Activated naive CD4-positive, alpha-beta T cell (primary cell): ENCODE measurements around the gene NDUFV1.
"Not testable (repeated sequence)": the region's sequence is repeated elsewhere in the genome, so short reads cannot be mapped to it uniquely, and the experiment has no call there.

Experiments used
- DNase-seq, 4 experiments: peaks; one replicate each; lab custom pipeline; 2025; lab: John Stamatoyannopoulos, UW

Gene NDUFV1

DNA sequence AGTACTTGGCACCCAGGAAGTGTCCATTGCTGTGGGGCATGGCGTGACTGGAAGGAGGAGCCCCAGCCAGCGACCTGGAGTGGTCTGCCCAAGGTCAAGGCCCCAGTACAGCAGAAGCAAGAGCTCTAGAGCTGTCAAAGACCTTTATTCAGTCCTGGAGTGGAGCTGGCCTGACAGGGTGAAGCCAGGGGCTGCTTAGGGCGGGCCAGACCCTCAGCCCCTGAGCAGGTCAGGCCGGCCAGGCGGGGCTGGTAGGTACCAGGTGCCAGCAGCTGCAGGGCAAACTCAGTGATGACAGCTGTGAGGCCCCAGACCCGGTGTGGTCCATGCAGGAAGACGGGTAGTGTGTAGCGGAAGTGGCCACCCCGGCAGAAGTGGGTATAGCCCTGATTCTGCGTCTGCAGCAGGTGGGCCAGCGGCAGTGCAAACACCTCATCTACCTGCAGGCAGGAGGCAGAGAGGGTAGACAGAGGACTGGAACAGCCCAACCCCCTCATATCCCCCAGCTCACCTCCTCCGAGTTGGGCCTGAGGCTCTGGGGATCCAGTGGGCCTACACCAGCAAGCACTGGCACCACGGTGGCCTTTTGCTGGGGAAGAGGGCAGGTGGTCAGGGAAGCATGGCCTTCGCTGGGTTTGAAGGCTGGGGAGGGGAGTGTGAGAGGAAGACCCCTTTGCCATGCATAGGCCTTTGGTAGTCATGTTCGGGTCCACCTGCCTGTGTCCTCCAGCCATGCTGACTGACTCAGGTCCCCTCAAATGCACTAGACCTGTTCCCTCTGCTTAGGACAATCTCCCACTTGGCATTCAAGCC, 21.3 kb downstream of the NDUFV1 start:
- DNase-seq = no peak

DNA sequence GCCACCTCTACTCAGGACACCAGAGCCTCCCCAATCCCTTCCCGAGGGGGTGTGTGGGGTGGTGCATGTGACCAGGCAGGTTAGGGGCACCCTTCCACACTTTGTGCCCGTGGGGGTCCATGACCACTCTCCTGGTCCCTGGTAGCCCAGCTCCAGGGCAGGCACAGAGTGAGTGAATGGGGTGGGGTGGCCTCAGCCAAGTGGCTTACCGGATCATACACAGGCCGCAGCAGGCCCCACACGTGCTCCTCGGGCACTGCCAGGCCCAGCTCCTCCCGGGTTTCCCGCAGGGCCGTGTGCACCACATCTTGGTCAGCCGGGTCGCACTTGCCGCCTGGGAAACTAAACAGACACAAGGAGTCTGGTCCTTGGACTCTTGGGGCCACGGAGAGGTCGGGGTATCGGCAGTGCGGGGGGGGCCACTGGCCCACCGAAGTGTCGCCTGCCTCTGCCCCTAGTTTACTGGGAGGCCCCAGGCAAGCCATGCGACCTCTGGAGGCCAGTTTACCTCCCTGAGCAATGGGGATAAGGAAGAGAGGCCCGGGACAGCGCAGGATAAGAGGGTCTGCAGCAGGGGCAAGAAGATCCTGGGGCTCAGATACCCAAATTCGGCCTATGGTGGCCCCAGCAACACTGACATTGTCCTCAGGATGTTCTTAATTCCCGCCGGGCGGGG, 22.1 kb downstream of the NDUFV1 start:
- no peak for DNase-seq

DNA sequence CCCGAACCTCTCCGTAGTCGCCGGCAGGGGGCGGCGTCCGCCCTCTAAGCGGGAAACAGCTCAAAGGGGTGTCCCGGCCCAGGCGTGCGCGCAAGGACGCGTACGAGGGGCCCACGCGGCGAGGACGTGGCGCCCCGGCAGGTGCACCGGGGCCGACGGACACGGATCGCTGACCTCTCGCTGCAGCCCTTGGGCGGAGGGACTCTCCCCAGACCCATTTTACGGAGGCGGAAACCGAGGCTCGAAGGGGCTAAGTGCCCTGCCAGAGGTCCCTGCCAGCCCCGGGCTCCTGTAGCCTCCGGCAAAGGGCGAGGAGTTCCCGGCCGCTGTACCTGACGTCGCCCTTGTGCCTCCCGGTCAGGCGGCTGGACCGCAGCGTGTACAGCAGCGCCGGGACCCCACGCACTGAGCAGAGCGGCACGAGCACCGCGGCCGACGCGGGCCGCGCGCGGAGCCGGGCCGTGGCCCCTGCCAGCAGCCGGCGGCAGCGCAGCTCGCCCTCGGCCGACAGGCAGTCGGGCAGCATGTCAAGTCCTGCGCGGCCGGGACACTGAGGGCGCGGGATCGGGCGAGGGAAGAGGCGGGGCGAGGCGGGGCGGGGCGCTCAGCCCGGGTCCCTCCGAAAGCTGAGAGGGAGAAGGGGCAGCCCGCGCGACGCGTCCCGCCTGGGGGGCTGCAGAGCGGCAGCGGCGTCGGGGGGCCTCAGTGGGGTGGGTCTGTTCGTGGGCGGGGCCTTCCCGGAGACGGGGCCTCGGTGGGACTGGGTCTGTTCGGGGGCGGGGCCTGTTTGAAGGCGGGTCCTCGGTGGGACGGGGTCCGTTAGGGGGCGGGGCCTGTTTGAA, 22.9 kb downstream of the NDUFV1 start, which contains the start of gene NUDT8:
Gene NUDT8 (minus strand): TSS at position 552 of the 842 bp plus-strand sequence. CDS start 26 bp downstream, at position 526.
- peak; percentile 74 to 85 (median 78) for DNase-seq

DNA sequence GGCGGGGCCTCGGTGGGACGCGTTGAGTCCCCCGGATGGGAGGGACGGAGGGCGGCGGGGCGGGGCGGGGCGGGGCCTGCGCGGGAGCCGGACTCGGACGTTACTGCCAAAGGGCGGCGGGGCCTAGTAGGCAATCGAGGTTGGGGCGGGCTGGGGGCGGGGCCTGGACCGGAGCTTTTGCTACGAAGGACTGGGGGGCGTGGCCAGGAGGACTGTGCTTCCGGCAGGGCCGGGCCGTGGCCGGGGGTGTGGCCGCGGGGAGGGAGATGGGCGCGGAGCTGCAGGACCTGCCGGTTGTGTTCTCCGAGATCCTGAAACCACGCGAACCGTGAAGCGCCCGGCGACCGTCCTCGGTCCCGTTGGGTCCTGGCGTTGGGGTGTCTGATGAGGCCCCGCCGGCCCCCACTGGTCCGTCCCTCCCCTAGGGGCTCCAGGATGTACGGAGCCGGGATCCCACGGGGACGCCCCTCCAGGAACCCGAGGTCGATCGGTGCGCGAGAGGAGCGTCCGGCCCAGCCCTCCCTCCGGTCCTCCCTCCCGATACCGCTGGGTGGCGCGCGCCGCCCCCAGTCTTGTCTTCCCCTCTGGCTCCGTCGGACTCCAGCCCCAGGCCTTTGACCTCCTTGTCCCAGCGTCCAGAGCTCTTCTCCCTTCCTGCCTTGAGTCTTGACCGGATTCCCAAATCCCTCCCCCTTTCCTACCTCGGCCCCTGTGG, 23.6 kb downstream of the NDUFV1 start:
- DNase-seq = peak; percentile 88 to 100 (median 96)

DNA sequence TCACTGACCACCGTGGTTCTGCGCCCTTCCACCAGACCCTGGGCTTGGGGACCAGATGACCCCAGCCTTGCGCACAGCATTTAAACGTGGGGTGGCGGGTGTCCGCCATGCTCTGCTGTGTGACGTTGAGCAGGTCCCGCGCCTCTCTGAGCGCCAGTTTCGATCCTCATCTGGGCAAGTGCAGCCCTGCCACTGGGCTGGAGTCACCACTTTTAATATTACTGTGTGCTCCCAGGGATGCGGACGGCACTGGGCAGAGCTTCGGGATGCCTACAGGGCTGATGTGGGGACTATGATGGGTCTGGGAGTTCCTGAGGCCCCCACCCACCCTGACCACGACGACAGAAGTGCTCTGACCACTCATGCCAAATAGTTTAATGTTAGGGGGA, 24.2 kb downstream of the NDUFV1 start:
- no peak for DNase-seq

DNA sequence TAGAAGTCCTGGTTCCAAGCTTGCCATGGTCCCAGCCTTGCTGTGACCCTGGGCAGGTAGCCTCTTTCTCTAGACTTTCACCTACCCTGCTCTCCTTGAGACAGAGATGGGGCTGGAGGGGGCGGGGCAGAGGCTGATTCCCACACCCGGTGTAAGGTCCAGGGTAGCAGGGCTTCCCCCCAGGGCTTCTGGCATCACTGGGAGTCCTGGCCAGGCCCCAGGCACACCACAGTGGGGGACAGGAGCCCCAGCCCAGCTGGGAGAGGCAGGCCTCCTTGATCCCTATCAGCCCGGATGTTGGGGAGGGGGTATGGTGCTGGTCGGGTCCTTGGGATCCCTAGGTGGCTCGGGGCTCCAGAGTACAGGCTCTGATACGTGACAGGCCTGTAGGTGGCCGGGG, 24.7 kb downstream of the NDUFV1 start:
- DNase-seq = no peak

DNA sequence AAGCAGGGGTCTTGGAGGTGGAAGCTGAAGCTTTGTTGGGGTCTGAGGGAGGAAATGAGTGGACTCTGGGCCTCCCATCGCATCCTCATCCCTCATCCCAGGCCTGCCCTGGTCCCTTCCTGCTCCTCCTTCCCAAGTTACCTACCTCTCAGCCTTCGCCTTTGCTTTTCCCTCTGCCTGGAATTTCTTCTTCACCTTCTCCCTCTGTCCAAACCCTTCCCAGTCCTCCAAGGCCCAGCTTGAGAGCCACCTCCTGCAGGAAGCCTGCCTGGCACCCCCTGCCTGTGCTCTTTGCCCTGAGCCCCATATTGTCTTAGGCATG, 25.1 kb downstream of the NDUFV1 start:
- no peak for DNase-seq

DNA sequence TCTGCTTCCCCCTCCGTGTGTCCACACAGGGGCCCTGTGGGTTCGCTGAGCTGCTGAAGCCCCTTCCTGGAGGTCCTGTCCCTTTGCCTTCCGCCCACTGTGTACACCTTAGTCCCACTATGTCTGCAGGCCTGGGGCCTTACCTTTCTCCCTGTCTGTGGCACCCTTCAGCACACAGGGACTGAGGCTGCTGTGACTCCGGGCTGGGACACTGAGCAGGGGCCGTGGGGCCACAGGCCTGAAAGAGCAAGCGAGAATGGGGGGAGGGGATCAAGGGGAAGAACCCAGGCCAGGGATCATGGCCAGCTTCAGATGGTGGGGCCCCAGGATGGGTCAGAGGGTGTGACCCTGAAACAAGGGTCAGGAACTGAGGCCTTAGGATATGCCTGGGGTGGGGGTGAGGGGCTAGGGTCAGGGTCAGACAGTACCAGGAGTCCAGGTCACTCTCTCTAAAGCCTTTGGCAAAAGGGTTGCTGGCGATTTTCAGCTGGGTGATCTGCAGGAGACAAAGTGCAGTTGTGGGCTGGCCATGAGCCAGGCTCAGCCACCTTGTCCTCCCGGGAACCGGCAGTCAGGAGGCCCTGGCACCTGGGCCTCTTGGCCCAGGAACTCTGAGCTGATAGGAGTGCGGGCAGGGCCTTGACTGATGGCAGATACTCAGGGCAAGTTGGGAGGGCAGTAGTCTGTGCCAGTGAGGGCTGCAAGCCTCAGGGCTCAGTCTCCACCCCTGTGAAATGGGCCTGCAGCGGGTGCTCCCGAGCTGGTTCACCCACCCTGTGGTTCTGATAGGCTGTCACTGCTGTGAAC, 25.6 kb downstream of the NDUFV1 start:
- DNase-seq = no peak

DNA sequence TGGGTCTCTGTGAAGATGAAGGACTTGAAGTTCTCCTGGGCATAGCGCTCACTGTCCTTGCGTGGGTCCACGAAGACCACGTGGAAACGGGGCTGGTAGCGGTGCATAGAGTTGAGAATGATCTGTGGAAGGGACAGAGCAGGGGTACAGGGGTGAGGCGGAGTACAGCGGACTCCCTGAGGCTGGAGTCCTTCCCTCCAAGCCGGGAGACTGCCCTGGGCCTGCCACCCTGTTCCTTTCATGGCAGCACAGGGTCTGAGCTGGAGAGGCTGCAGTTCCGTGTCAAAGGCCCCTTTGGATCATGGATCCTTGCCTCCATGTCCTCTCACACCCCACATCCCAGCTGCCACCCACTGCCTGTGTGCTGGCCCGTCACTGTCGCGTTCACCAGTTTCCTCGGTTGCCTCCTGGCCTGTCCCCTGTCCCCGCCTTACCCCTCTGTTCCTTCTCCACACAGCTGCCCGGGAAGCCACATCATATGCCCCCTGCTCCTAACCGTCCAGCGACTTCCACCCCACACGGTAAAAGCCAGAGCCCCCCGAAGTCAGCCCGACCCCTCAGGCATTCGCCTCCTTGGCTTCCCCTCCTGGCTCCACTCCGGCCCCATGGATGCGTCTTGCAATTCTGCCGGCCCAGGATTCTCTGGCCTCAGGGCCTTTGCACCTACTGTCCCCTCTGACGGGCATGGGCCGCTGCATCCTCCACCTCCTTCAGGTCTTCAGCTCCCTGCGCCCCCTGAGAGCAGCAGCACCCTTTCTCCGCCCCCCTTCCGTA, 26.4 kb downstream of the NDUFV1 start:
- no peak for DNase-seq

DNA sequence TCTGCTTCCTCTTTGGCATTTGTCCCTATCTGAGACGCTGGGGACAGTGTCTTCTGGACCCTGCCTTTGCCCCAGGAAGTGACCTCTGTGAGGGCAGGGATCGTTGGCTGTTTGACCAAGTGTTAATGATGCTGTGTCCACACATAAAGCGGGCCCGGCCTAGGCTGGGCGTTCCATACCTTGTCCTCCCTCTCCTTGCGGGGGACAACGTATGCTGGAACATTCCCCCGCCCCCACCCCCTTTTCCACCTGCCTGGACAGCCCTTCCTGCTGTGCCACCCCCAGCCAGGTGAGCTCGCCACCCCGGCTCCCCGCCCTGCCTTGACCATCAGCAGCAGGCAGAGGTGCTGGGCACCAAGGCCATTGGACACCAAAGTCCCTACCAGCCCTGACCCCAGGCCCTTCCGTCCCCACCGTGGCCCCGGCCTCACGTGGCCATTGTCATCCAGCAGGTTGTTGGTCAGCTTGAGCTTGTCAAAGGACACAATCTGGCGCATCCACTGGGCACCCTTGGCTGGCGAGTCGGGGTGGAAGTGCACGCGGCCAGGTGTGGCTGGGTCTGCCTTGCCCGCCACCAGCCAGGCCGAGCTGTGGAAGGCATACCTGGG, 27.1 kb downstream of the NDUFV1 start:
- no peak for DNase-seq

DNA sequence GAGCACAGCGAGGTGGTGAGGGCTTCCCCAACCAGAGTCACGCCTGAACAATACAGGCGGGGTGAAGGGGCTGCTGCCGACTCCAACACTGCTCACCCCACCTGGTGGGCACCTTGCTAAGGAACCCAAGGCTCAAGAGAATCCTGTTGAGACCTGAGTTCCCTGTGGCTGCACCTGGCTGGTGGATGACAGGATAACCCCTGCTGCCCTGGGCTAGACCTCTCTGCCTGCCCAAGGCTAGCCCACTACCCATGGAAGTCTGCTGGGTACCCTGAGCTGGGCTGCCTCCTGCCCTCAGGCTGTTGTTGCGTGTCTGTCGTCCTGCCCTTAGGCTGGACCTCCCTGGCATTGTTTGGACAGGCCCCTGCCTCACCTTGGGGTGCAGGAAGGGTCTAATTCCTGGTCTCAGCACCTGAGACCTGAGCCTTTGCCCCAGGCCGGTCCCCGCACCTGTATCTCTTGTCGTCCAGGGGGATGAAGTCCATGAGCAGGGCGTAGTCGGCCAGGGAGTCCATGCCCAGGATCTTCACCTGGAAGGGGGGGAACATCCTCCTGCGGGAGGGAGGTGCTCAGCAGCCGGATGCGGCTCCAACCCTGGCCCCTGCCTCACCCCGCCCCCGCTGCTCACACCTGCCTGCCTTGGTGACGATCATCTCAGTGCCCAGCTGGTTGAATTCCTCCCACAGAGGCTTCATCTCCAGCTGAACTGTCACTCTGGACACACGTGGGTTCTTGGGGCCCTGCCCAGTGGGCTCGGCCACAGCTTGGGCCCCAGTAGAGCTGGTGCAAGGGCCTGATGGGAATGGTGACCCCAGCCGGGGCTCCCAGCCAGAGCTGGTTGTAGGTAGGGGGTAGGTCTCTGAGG, 27.9 kb downstream of the NDUFV1 start:
- no peak for DNase-seq

DNA sequence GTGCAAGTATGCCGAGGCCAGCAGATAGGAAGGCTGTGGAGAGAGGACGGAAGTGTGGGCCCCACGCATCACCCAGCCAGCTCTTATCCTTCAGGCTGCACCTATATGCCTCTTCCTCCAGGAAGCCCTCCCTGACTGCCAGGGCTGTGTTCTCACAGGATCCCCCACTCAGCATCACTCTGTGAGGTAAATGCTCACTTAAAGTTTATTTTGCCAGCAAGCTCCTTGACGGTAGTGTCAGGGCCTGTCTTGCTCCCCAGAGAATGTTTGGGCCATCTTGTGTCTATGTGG, 28.4 kb downstream of the NDUFV1 start:
- DNase-seq = no peak

DNA sequence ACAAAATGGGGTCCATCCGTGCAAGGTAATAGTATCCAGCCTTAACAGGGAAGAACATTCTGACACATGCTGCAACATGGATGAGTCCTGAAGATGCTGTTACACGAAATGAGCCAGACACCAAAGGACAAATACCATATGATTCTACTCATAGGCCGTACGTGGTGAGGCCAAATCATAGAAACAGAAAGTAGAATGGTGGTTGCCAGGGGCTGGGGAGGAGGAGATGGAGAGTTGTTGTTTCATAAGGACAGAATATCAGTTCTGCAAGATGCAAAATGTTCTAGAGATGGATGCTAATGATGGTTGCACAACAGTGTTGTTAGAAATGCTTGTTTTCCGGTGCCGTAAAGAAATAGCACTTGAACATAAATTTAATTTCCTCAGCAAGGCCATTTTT, 30.2 kb downstream of the NDUFV1 start:
- no peak for DNase-seq

DNA sequence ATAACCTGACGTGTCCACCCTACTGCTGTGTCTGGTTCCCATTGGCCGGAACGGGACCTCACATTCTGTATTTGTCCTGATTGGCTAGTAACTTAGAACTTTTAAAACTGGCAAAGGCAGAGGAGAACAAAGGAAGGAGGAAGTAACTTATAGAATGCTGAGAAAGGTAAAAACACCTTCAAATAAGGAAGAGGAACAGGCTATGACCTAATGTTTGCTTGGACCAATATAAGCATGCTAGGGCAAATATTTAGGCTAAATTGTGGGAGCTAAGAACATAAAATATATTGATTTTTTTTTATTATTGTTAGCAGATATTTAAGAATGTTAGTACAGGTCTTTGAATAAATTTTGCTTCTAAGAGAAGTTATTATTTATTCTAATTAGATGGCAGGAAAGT, 30.7 kb downstream of the NDUFV1 start:
- not testable (repeated sequence) for DNase-seq

DNA sequence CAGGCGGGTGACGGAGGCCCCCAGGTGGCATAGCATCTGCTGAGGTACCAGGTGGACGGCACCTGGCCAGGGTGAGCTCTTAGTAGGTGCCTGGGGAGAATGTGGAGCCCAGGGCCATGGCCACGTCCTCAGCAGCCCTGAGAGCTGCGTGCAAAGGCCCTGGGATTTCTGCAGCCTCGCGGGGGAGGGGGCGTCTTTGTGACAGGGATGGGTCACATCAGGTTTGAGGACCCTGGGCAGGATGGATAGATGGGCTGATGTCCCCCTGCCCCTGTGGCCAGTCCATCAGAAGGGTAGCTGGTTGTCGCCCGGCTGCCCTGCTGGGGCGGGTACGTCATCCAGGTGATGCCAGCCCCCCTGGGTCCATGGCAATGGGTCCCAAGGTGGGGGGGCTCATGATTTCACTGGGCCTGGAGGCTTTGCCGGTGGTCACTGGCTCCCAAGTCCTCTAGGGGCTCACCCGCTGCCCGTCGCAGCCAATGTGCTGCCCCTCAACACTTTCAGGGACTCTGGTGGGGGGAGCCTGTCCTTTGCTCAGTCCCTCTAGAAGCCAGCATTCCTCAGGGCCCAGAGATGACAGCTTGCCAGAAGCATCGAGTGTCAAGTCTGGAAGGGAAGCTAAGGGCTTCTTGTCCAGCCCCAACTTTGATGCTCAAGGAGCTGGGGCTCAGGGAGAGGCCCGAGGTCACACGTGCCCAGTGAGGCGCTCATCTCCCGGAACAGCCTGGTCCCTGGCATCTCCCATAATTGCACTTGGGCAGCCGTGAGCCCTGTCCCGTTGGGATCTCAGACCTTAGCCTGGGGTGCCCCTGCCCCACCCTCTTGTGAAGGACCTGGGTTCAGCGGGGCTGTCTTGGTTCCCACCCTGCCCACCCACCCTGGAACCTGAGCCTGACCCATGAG, 32.0 kb downstream of the NDUFV1 start:
- no peak for DNase-seq

DNA sequence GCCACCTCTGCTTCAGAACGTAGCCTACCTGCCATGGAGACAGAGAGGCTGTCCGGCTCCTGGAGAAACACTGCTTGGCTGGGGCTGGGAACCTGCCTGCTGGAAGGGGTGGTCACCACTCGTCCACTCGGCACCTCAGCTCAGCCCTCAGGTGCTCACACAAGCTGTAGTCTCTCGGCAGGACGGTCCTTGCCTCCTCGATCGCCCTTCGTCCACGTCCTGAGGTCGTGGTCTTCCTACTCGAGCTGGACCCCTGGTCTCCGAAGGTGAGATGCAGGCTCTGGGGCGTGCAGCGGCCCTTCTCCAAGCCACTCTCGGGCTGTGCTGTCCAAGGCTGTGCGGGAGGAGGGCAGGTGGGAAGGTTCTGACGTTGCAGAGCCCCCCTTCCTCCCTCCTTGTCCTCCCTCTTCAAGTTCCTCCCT, 32.7 kb downstream of the NDUFV1 start, which contains the start of gene TBX10:
Gene TBX10 (minus strand): TSS at position 326 of the 422 bp plus-strand sequence. CDS start 291 bp downstream, at position 35.
- no peak for DNase-seq

DNA sequence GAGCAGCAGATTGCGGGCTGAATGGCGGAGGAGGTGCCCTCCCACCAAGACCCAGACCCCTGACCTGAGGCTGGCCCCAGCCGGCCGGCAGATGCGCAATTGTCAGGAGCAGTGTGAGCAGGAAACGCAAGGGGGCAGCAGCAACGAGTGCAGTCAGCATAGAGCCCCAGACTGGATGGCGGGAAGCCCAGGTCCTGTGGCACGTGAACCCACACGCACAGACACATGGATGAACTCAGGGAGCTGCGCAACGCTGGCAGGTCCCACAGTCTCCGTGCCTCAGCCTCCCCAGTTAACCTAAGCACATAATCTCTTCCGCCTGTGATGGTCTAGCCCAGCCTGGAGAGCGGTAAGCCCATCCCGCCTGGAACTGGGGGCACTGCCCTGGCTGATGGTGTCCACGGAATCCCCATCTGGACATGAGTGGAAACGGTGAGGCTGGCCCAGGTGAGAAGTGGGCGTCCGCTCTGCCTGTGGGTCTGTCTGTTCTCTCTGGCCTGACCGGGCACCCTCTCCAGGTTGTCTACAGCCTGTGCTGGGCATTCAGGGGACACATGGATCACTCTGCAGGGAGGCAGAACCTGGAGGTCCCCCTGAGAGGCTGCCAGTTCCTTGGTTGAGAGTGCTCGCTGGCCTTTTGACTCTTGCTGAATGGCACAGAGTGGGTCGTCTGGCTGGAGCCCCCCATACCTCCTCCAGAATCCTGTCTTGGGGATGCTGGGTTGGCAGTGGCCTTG, 33.5 kb downstream of the NDUFV1 start:
- DNase-seq = peak in 1 of 4 experiments; percentile 44
